ENCODE data around the gene PLEKHG2. TPM values are rescaled to one million over a fixed set of nuclear protein-coding genes. Genes with fewer than 3 reads are reported as not detected.

Gene PLEKHG2
- total and polyA plus RNA-seq, 9 of the 15 experiments (the other 6 are each of a cell fraction or from before 2014, with no cell fraction given) = 0.98 to 45.7 (median 9.8) TPM

DNA sequence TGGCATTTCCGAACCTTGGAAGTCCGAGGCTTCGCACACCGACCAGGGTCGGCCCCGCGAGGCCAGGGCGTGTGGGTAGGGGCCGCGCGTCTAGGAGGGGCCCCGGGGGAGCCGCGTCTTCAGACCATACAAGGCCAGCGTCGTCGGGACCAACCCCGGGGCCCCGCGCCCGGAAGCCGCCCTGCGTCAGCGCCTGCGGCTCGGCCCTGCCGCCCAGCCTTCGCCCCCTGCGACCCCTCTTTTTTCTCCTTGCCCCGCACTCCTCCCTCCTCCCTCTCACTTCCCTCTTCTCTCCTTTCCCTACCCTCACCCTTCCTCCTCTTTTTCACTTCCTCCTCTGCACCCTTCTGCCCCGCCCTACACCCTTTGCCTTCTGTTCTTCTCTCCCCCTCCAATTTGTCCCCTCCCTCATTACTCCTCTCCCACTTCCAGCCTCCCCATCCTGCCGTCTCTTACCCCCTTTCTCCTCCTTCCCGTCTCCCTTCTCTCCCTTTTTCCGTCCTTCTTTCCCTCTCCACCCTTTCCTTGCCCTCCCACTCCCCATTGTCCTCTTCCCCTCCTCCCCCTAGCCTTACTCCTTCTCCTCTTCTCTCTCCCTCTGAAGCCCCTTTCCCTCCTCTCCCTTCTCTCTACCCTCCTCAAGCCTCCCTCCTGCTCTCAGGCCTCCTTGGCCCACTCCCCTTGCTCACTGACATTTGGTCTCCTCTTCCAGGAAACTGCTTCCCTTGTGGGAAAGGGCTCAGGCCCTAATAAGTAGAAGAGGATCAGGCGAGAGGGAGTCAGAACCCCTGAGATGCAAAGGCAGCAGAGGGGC, 2.2 kb upstream of the PLEKHG2 start (continued):
- TF ChIP-seq, protein P1, sequence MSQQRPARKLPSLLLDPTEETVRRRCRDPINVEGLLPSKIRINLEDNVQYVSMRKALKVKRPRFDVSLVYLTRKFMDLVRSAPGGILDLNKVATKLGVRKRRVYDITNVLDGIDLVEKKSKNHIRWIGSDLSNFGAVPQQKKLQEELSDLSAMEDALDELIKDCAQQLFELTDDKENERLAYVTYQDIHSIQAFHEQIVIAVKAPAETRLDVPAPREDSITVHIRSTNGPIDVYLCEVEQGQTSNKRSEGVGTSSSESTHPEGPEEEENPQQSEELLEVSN (IDR thresholded peaks at IDR 0.05; ENCODE audit: borderline replicate concordance in 1 of 2, extremely low read depth in 1 of 2, insufficient read depth in 1 of 2, insufficient read length in 1 of 2, low read depth in 1 of 2, low read length in 1 of 2, poor library complexity in 1 of 2, severe bottlenecking in 1 of 2) = peak; percentile 45 to 75
- TF ChIP-seq, protein P2, sequence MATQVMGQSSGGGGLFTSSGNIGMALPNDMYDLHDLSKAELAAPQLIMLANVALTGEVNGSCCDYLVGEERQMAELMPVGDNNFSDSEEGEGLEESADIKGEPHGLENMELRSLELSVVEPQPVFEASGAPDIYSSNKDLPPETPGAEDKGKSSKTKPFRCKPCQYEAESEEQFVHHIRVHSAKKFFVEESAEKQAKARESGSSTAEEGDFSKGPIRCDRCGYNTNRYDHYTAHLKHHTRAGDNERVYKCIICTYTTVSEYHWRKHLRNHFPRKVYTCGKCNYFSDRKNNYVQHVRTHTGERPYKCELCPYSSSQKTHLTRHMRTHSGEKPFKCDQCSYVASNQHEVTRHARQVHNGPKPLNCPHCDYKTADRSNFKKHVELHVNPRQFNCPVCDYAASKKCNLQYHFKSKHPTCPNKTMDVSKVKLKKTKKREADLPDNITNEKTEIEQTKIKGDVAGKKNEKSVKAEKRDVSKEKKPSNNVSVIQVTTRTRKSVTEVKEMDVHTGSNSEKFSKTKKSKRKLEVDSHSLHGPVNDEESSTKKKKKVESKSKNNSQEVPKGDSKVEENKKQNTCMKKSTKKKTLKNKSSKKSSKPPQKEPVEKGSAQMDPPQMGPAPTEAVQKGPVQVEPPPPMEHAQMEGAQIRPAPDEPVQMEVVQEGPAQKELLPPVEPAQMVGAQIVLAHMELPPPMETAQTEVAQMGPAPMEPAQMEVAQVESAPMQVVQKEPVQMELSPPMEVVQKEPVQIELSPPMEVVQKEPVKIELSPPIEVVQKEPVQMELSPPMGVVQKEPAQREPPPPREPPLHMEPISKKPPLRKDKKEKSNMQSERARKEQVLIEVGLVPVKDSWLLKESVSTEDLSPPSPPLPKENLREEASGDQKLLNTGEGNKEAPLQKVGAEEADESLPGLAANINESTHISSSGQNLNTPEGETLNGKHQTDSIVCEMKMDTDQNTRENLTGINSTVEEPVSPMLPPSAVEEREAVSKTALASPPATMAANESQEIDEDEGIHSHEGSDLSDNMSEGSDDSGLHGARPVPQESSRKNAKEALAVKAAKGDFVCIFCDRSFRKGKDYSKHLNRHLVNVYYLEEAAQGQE (IDR thresholded peaks at IDR 0.05; ENCODE audit: borderline replicate concordance) = no peak
- TF ChIP-seq, protein P2 (CRISPR knock-in tag; IDR thresholded peaks at IDR 0.05; ENCODE audit: low read depth) = peak; percentile 72; the same call in 1 of the 2 replicates
- TF ChIP-seq NELFE (IDR thresholded peaks at IDR 0.05; ENCODE audit: insufficient read depth, insufficient read length) (no peak), RBFOX2 (IDR thresholded peaks at IDR 0.05; ENCODE audit: low read depth, low read length) (peak; percentile 87), GTF2E2 (tag; IDR thresholded peaks at IDR 0.05) (no peak), ZEB2 (IDR thresholded peaks at IDR 0.05) (peak; percentile 26; the same call in 1 of the 2 replicates), THRAP3 (IDR thresholded peaks at IDR 0.05; ENCODE audit: borderline replicate concordance) (0 out of 2 replicates have a peak, but pooled peaks have one; percentile 25), ZNF24 (IDR thresholded peaks at IDR 0.05) (no peak)
- TF ChIP-seq, protein P3, sequence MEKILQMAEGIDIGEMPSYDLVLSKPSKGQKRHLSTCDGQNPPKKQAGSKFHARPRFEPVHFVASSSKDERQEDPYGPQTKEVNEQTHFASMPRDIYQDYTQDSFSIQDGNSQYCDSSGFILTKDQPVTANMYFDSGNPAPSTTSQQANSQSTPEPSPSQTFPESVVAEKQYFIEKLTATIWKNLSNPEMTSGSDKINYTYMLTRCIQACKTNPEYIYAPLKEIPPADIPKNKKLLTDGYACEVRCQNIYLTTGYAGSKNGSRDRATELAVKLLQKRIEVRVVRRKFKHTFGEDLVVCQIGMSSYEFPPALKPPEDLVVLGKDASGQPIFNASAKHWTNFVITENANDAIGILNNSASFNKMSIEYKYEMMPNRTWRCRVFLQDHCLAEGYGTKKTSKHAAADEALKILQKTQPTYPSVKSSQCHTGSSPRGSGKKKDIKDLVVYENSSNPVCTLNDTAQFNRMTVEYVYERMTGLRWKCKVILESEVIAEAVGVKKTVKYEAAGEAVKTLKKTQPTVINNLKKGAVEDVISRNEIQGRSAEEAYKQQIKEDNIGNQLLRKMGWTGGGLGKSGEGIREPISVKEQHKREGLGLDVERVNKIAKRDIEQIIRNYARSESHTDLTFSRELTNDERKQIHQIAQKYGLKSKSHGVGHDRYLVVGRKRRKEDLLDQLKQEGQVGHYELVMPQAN (IDR thresholded peaks at IDR 0.05; ENCODE audit: borderline replicate concordance) = peak; percentile 88
- TF ChIP-seq, protein P4, sequence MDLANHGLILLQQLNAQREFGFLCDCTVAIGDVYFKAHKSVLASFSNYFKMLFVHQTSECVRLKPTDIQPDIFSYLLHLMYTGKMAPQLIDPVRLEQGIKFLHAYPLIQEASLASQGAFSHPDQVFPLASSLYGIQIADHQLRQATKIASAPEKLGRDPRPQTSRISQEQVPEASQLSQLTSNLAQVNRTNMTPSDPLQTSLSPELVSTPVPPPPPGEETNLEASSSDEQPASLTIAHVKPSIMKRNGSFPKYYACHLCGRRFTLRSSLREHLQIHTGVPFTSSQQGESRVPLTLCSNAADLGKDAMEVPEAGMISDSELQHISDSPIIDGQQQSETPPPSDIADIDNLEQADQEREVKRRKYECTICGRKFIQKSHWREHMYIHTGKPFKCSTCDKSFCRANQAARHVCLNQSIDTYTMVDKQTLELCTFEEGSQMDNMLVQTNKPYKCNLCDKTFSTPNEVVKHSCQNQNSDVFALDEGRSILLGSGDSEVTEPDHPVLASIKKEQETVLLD (IDR thresholded peaks at IDR 0.05) = peak; percentile 79
